ENCODE measurements around the gene FAM111B.
"Not testable (repeated sequence)": the region's sequence is repeated elsewhere in the genome, so short reads cannot be mapped to it uniquely, and the experiment has no call there.

Gene FAM111B

DNA sequence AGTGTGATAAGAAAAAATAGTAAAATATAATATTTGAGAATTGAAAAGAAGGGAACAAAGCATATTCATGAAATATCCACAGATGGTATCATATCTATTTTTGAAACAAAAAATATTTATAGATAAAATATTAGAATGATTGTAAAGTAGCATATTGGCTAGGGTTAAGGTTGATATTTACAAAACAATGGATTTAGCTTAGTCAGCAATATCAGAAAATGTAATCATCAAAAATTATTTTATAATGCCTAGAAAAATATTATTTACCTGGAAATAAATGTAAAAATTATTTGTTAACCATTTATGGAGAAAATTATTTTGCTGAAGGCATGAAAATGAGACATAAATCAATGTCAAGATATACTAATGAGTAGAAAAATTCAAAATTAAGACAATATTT is 12.8 kb downstream of the FAM111B start:
- no peak overlapping the region for H3K4me3 ChIP-seq (ENCODE audit: low read depth, low read length)
- TF ChIP-seq, protein P1, sequence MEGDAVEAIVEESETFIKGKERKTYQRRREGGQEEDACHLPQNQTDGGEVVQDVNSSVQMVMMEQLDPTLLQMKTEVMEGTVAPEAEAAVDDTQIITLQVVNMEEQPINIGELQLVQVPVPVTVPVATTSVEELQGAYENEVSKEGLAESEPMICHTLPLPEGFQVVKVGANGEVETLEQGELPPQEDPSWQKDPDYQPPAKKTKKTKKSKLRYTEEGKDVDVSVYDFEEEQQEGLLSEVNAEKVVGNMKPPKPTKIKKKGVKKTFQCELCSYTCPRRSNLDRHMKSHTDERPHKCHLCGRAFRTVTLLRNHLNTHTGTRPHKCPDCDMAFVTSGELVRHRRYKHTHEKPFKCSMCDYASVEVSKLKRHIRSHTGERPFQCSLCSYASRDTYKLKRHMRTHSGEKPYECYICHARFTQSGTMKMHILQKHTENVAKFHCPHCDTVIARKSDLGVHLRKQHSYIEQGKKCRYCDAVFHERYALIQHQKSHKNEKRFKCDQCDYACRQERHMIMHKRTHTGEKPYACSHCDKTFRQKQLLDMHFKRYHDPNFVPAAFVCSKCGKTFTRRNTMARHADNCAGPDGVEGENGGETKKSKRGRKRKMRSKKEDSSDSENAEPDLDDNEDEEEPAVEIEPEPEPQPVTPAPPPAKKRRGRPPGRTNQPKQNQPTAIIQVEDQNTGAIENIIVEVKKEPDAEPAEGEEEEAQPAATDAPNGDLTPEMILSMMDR (IDR thresholded peaks at IDR 0.05; ENCODE audit: low read depth, low read length) = no peak

- no peak overlapping the region for H3K4me3 ChIP-seq (ENCODE audit: low read depth, low read length)
- TF ChIP-seq, protein P1 (IDR thresholded peaks at IDR 0.05; ENCODE audit: low read depth, low read length) = peak; percentile 99
Observed at GRCh38 chr11:59135648-59136461, 28.8 kb downstream of the FAM111B start.

DNA sequence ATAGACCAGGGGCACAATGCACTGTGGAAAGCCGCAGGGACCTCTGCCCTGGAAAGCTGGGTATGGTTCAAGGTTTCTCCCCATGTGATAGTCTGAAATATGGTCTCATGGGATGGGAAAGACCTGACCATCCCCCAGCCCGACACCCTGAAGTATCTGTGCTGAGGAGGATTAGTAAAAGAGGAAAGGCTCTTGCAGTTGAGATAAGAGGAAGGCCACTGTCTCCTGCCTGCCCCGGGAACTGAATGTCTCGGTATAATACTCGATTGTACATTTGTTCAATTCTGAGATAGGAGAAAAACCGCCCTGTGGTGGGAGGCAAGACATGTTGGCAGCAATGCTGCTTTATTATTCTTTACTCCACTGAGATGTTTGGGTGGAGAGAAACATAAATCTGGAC is 29.5 kb downstream of the FAM111B start:
- H3K4me3 ChIP-seq (ENCODE audit: low read depth, low read length) = not testable (repeated sequence)

GRCh38 chr11:59137190-59137589 is 30.2 kb downstream of the FAM111B start:
- H3K4me3 ChIP-seq (ENCODE audit: low read depth, low read length) = no peak overlapping the region
- TF ChIP-seq, protein P1 (IDR thresholded peaks at IDR 0.05; ENCODE audit: low read depth, low read length) = no peak

- no peak overlapping the region for H3K4me3 ChIP-seq (ENCODE audit: low read depth, low read length)
- TF ChIP-seq, protein P1 (IDR thresholded peaks at IDR 0.05; ENCODE audit: low read depth, low read length) = no peak
Observed at GRCh38 chr11:59138643-59139042, 31.6 kb downstream of the FAM111B start.

DNA sequence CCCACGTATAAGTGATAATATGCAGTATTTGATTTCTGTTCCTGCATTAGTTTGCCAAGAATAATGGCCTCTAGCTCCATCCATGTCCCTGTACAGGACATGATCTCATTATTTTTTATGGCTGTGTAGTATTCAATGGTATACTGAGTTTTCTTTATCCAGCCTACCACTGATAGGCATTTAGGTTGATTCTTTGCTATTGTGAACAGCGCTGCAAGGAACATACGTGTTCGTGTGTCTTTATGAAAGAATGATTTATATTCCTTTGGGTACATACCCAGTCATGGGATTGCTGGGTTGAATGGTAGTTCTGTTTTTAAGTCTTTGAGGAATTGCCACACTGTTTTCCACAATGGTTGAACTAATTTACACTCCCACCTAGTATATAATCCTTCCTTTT is 34.2 kb downstream of the FAM111B start:
- TF ChIP-seq, protein P1 (IDR thresholded peaks at IDR 0.05; ENCODE audit: low read depth, low read length) = no peak
- peak overlapping the region; percentile 96; the same call in 1 of the 2 replicates for H3K4me3 ChIP-seq (ENCODE audit: low read depth, low read length)

DNA sequence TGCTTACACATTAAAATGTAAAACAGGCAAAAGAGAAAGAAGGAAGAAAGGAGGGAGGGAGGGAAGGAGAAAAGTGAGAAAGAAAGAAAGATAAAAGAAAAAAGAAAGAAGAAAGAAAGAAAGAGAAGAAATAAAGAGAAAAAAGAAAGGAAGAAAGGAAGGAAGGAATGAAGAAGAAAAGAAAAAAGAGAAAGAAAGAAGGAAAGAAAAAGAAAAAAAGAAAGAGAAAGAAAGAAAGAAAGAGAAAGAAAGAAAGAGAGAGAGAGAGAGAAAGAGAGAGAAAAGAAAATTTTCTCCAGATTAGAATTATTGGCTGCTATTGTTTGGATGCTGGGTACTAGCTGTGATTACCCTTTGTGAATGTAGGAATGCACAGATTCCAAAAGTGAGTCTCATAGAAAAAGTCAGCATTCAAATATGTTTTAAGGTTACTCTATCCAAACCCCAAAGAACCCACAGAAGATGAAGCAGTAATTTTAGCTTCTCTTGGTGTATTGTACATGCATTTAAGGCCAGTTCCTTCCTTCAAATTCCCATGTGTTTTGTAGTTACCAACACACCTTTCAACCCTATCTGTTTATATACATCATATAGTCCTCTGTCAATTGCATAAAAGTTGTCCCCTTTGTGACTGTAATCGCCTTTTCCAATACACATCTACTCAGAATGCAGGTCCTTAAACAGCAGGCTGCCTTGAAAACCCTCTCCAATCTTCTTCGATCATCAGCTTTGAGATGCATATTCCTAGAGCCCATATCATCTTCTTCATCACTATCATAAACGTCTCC is 34.8 kb downstream of the FAM111B start:
- TF ChIP-seq, protein P1 (IDR thresholded peaks at IDR 0.05; ENCODE audit: low read depth, low read length) = no peak
- peak overlapping the region; percentile 96 for H3K4me3 ChIP-seq (ENCODE audit: low read depth, low read length)
